HAP-1 (cell line): ENCODE measurements around the gene C16orf96.
A peak's percentile ranks its signal among the peaks of the same experiment; 100 is the strongest.

Experiments
- DNase-seq, 2 experiments: peaks; one replicate each; pipeline ENCODE4 v3.0.0-alpha.2; 2016 to 2020; ENCODE audit warnings: low spot score in 2 of 2
- H3K27me3 ChIP-seq: fragments of 250-450 bp; sonication (Bioruptor Pico); 2 replicates; pipeline ENCODE4 v1.5.1; 2020; ENCODE audit warnings: low read depth, mild to moderate bottlenecking, moderate library complexity
- H3K36me3 ChIP-seq: fragments of 250-450 bp; sonication (Bioruptor Pico); replicated peaks from 2 replicates; pipeline ENCODE4 v1.5.1; 2020; ENCODE audit warnings: mild to moderate bottlenecking
- H3K4me1 ChIP-seq: fragments of 250-450 bp; sonication (Bioruptor Pico); 2 replicates; pipeline ENCODE4 v1.5.1; 2020; ENCODE audit warnings: mild to moderate bottlenecking
- H3K4me3 ChIP-seq: fragments of 250-450 bp; sonication (Bioruptor Pico); 2 replicates; pipeline ENCODE4 v1.5.1; 2020; ENCODE audit warnings: mild to moderate bottlenecking, moderate library complexity
- H3K9me3 ChIP-seq: fragments of 250-450 bp; sonication (Bioruptor Pico); 2 replicates; pipeline ENCODE4 v1.5.1; 2020; ENCODE audit warnings: mild to moderate bottlenecking, moderate library complexity
- in situ Hi-C: fragments of 300-500 bp; cut with MboI; formaldehyde crosslinking; loops from 3 replicates; pipeline ENCODE4 v1.14.3; 2020; ENCODE audit warnings: low sequenced_read_pairs, inconsistent platforms, mixed read lengths

C16orf96 gene

GRCh38 chr16:4556112-4556511 lies at the start of gene C16orf96:
C16orf96 (plus strand) TSS chr16:4556340; CDS start chr16:4556490, 150 bp downstream.
- H3K4me1 ChIP-seq, result no peaks in the 10 kb centered on the region
- in situ Hi-C loops, result no loop called here
- H3K27me3 ChIP-seq, result peaks cover 4% of the 10 kb centered on the region; the same call in 1 of the 2 replicates
- no peaks in the 10 kb centered on the region for H3K9me3 ChIP-seq
- no peak for DNase-seq
- no peaks in the 10 kb centered on the region for H3K36me3 ChIP-seq
- no peak within 1 kb of the TSS for H3K4me3 ChIP-seq

DNA sequence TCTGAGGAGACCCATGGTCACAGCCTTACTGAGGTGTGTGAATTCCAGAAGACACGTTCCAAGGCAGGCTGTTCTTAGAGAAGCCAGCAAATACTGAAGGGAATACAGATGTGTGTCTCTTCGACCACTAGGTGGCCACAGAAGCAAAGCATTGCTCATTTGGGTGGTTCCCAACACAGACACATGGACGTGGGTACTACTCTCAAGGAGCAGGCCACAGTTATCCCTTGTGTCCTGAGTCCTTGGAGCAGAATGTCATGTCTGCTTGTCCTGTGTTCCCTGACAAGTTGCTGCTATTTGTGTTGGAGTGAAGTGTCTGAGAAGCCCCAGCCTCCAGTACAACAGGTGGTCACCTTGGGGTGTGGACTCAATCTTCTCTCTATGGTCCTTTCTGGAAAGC lies 49.7 kb upstream of the C16orf96 start:
- H3K4me3 ChIP-seq, result no peak overlapping the region
- no peaks in the 10 kb centered on the region for H3K4me1 ChIP-seq
- no peaks in the 10 kb centered on the region for H3K9me3 ChIP-seq
- in situ Hi-C loops, result no loop called here
- no peaks in the 10 kb centered on the region for H3K27me3 ChIP-seq
- DNase-seq, result peak; percentile 60 to 66
- peaks cover 49% of the 10 kb centered on the region for H3K36me3 ChIP-seq

GRCh38 chr16:4507588-4508345 lies 48.4 kb upstream of the C16orf96 start:
- Histone ChIP-seq H3K36me3 (peaks cover 62% of the 10 kb centered on the region), H3K9me3 (no peaks in the 10 kb centered on the region)
- in situ Hi-C loops, result no loop called here

DNA sequence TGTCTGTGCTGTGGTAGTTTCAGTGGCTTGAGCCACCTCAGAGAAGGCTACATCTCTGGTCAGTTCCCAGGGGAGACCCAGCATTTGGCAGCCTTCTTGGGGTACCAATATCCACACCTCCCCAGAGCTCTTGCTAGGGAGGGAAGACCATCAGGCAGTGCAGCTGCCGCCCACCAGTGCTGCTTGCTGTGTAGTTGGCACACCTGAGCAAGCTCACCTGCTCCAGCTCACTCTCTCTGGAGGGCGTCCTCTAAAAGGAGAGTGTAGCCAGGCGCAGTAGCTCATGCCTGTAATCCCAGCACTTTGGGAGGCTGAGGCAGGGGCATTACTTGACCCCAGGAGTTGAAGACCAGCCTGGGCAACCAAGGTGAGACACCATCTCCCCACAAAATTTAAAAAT lies 47.3 kb upstream of the C16orf96 start:
- no peak for DNase-seq
- Histone ChIP-seq H3K9me3 (no peaks in the 10 kb centered on the region), H3K27me3 (no peaks in the 10 kb centered on the region), H3K4me3 (no peak overlapping the region), H3K36me3 (peaks cover 62% of the 10 kb centered on the region), H3K4me1 (no peaks in the 10 kb centered on the region)
- in situ Hi-C loops, result no loop called here

More at GRCh38 chr16:4507588-4508345, 48.4 kb upstream of the C16orf96 start:
- H3K4me1 ChIP-seq, result no peaks in the 10 kb centered on the region
- DNase-seq, result no peak
- no peak overlapping the region for H3K4me3 ChIP-seq
- H3K27me3 ChIP-seq, result no peaks in the 10 kb centered on the region

DNA sequence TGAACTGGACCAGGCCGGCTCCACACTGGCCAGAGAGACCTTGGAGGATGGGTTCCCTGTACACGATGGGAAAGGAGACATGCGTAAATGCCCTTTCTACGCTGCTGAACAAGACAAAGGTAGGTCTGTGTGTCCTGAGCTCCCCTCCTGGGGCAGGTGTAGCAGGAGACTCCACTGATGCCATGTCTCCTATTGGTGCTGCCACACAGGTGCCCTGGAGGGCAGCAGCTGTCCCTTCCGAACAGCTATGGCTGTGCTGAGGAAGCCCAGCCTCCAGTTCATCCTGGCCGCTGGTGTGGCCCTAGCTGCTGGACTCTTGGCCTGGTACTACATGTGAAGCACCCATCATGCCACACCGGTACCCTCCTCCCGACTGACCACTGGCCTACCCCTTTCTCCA lies 46.7 kb upstream of the C16orf96 start:
- no peak for DNase-seq
- H3K9me3 ChIP-seq, result no peaks in the 10 kb centered on the region
- in situ Hi-C loops, result no loop called here
- no peak overlapping the region for H3K4me3 ChIP-seq
- no peaks in the 10 kb centered on the region for H3K4me1 ChIP-seq
- H3K36me3 ChIP-seq, result peaks cover 62% of the 10 kb centered on the region
- no peaks in the 10 kb centered on the region for H3K27me3 ChIP-seq

- Histone ChIP-seq H3K4me1 (no peaks in the 10 kb centered on the region), H3K4me3 (no peak overlapping the region), H3K9me3 (no peaks in the 10 kb centered on the region), H3K36me3 (peaks cover 62% of the 10 kb centered on the region), H3K27me3 (no peaks in the 10 kb centered on the region)
- DNase-seq, result no peak
- in situ Hi-C loops, result loop anchor here (10.0 kb wide), 1 partner anchor 445 kb away; the partner anchor contains the start of gene SEC14L5
Measured at GRCh38 chr16:4510131-4510530, 46.0 kb upstream of the C16orf96 start.

GRCh38 chr16:4510747-4511426 lies 45.3 kb upstream of the C16orf96 start:
- DNase-seq, result no peak
- in situ Hi-C loops, result loop anchor here (10.0 kb wide), 1 partner anchor 444 kb away; the partner anchor contains the start of gene SEC14L5
- Histone ChIP-seq H3K36me3 (peaks cover 62% of the 10 kb centered on the region), H3K27me3 (no peaks in the 10 kb centered on the region), H3K4me3 (no peak overlapping the region), H3K9me3 (no peaks in the 10 kb centered on the region), H3K4me1 (no peaks in the 10 kb centered on the region; the same call in 1 of the 2 replicates)

- Histone ChIP-seq H3K4me3 (no peak overlapping the region), H3K4me1 (no peaks in the 10 kb centered on the region; the same call in 1 of the 2 replicates), H3K27me3 (no peaks in the 10 kb centered on the region), H3K36me3 (peaks cover 60% of the 10 kb centered on the region), H3K9me3 (no peaks in the 10 kb centered on the region)
- DNase-seq, result peak; percentile 31 to 73
- in situ Hi-C loops, result loop anchor here (10.0 kb wide), 1 partner anchor 443 kb away; the partner anchor contains the start of gene SEC14L5
Measured at GRCh38 chr16:4511441-4512082, 44.6 kb upstream of the C16orf96 start.

DNA sequence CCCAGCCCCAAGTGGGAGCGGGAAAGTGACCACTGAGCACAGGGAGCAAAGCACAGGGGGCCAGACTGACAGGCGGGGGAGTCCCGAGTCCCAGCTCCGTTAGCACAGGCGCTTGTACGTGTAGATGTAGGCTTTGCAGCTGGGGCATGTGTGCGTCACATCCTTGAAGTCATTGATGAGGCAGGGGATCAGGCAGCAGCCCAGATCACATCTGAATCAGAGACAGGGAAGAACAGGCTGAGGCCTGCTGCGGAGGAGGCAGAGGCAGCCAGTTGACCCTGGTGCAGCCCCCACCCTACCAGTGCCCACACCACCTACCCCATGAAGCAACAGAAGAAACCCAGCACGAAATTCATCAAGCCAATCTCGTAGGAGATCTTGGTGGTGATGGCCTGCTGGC lies 43.7 kb upstream of the C16orf96 start:
- Histone ChIP-seq H3K9me3 (no peaks in the 10 kb centered on the region), H3K4me1 (no peaks in the 10 kb centered on the region; the same call in 1 of the 2 replicates), H3K36me3 (peaks cover 51% of the 10 kb centered on the region), H3K4me3 (no peak overlapping the region), H3K27me3 (no peaks in the 10 kb centered on the region)
- in situ Hi-C loops, result loop anchor here (10.0 kb wide), 1 partner anchor 442 kb away; the partner anchor contains the start of gene SEC14L5
- no peak for DNase-seq

- Histone ChIP-seq H3K36me3 (peaks cover 43% of the 10 kb centered on the region), H3K4me1 (no peaks in the 10 kb centered on the region; the same call in 1 of the 2 replicates), H3K27me3 (no peaks in the 10 kb centered on the region), H3K9me3 (no peaks in the 10 kb centered on the region), H3K4me3 (no peak overlapping the region)
- DNase-seq, result no peak
- in situ Hi-C loops, result loop anchor here (10.0 kb wide), 1 partner anchor 442 kb away; the partner anchor contains the start of gene SEC14L5
Measured at GRCh38 chr16:4513086-4513860, 42.9 kb upstream of the C16orf96 start.

GRCh38 chr16:4513881-4514280 lies 42.3 kb upstream of the C16orf96 start:
- no peaks in the 10 kb centered on the region for H3K27me3 ChIP-seq
- H3K36me3 ChIP-seq, result peaks cover 37% of the 10 kb centered on the region
- H3K4me3 ChIP-seq, result no peak overlapping the region
- no peaks in the 10 kb centered on the region for H3K9me3 ChIP-seq
- H3K4me1 ChIP-seq, result no peaks in the 10 kb centered on the region; the same call in 1 of the 2 replicates
- no peak for DNase-seq
- in situ Hi-C loops, result loop anchor here (10.0 kb wide), 1 partner anchor 441 kb away; the partner anchor contains the start of gene SEC14L5

DNA sequence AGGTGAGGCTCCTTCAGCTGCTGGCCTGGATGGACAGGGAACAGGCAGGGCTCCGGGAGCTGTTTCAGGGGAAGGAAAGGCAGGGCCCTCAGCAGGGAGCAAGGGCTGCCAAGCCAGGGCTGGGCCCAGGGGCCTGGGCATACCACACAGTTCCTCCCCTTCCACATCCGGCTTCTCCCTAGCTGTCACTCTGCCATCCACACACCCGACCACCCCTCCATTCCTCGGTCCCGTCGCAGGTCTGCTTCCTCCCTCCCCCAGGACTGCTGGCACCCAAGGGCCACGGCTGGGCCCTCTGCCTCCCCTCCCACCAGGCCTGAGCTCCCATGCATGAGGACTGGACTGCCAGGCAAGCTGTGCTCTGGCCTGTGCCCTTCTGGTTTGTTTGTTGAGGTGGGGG lies 41.5 kb upstream of the C16orf96 start:
- no peaks in the 10 kb centered on the region for H3K27me3 ChIP-seq
- peaks cover 30% of the 10 kb centered on the region for H3K36me3 ChIP-seq
- in situ Hi-C loops, result loop anchor here (5.0 to 10.0 kb wide), 2 partner anchors 73 to 440 kb away; partner anchors contain the start of gene SEC14L5
- H3K4me1 ChIP-seq, result no peaks in the 10 kb centered on the region; the same call in 1 of the 2 replicates
- DNase-seq, result no peak
- no peak overlapping the region for H3K4me3 ChIP-seq
- H3K9me3 ChIP-seq, result no peaks in the 10 kb centered on the region
